IPS DF 4.7 (cell line): Measurements from ENCODE around the gene ANKRD33.

Experiments used
- DNase-seq: peaks from one replicate; pipeline ENCODE4 v3.0.0-alpha.2; 2013; ENCODE audit warnings: low spot score; ENCODE audit errors: extremely low read depth

The ANKRD33 gene

GRCh38 chr12:51860986-51861385, 26.9 kb upstream of the ANKRD33 start:
- DNase-seq = no peak

DNA sequence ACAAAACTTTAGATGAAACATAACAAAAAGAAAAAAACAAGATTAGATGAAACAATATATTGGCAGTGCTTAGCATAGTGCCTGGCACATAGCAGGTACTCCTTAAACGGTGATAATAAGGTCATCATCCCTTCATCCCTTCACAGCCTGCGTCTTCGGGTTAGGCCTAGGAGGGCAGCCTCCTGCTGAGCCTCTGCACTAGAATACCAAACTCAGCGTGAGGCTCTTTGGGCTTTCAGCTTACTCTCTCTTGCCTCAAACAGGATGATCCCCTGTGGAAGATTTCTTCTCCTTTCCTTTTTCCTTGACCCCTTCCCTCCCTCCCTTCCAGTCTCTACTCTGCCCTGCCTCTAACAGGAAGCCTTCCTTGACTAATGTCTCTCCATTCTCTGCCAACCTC, 25.0 kb upstream of the ANKRD33 start:
- DNase-seq = no peak

DNA sequence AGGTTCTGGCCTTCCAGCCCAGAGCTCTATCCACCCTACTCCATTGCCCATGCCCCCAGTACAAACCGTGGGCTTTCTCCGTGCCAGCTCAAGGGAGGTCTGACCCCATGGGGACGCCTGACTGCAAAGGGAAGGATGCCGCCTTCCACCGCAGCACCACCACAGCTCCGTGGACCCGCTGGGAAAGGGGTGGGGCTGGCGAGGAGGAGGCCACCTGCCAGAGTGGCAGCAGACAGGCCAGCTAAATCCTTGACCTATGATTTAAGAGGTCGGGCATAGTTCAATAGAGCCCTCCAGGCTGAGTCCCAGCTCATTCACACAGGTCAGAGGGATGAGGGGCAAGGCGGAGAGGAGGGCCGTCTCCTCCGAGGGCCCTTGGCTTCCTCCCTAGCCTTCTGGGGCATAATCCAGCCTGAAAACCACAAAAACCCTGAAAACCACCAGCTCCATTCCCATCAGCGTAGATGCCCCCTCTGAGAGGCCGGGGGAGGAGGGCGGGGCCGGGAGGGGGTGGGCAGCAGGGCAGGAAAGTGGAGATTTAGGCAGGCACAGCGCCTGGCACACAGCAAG, 24.5 kb upstream of the ANKRD33 start:
- no peak for DNase-seq

DNA sequence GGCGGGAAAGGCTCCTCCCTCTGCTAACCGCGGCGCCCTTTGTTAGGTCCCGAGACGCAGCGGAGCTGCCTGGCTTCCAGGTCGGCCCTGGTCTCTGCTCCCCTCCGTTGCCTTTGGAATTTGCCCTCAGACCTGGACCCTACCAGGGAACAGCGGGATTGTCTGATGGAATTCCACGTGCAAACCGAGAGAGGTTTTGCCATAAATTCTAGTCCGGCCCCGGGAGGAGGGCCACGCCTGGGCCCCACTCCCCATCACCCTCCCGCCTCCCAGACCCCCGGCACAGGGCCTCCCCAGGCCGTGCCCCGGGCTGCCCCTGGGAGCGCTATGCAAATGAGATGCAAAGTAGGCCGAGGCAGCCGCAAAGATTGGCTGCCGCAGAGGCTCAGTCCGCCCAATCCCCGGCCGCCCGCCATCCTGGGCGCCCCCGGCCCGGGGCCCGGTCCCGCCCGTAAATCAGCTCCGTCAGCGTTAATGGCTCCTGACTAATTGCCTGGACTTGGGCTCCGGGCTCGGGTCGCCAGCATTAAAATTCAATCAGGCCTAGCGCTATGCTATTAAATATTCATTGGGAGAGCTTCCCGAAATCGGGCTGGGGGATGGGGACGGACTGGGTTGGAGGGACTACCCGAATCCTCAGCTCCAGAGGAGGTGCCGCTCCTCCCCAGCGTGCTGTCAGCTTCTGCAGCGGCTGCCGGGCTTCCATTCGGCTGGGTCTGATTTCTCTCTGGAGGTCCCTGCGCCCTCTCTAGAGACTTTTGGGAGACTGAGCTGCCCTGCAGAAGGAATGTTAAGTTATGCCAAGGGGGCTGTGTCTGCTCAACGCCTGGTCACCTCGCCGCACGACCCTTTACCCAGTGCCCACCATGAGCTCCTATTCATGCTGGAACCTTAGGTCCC, 23.7 kb upstream of the ANKRD33 start:
- no peak for DNase-seq

- no peak for DNase-seq
Observed at GRCh38 chr12:51864833-51865670, 22.9 kb upstream of the ANKRD33 start.

DNA sequence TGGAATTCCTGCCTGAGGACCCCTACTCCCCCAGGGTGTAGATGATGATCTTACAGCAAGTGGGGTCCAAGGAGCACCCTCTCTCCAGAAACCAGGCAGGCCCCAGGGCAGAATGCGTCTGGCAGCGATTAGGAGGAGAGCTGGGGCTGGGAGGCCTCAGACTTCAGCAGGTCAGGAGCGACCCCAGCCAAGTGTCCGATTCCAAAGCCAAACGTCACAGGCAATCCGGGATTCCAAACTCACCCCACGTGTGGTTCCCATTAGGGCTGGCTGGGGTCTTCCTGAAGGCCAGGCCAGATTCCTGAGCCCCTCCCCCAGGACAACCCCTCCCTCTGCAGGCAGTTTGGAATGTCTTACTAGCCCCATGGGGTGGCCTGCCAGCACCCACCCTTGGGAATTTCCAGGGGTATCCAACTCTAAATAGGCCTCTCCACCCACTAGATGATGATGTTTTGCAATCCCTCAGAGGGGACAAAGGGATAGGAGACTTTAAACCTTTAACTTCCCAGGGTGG, 22.1 kb upstream of the ANKRD33 start:
- no peak for DNase-seq

- no peak for DNase-seq
Observed at GRCh38 chr12:51866324-51866723, 21.6 kb upstream of the ANKRD33 start.

DNA sequence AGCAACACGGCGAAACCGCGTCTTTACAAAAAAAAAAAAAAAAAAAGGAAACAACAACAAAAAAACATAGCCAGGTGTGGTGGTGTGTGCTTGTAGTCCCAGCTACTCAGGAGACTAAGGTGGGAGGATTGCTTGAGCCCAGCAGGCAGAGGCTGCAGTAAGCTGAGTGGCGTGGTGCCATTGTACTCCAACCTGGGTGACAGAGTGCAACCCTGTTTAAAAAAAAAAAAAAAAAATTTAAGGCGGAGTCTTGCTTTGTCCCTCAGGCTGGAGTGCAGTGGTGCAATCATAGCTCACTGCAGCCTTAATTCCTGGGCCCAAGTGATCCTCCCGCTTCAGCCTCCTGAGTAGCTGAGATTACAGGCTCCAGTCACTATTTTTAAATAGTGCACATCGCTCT, 21.1 kb upstream of the ANKRD33 start:
- DNase-seq = no peak

DNA sequence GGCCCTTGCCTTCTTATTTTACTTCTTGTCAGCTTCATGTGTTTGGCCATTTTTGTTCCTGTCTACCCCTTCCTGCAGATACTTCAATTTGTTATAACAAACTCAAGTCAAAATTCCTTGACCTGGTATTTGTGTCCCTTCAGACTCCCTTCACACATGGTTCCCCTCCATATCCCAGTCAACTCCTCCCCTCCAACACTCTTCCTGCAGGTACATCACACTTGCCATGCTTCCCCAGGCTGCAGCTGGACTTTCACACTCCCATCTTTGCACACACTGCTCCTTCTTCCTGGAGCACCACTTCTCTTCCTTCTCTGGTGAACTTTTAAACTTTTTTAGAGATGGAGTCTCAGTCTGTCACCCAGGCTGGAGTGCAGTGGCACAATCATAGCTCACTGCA, 20.5 kb upstream of the ANKRD33 start:
- DNase-seq = no peak

GRCh38 chr12:51867796-51868428, 20.0 kb upstream of the ANKRD33 start:
- DNase-seq = no peak

GRCh38 chr12:51868821-51869495, 18.9 kb upstream of the ANKRD33 start:
- no peak for DNase-seq

- DNase-seq = no peak
Observed at GRCh38 chr12:51869496-51869865, 18.4 kb upstream of the ANKRD33 start.

DNA sequence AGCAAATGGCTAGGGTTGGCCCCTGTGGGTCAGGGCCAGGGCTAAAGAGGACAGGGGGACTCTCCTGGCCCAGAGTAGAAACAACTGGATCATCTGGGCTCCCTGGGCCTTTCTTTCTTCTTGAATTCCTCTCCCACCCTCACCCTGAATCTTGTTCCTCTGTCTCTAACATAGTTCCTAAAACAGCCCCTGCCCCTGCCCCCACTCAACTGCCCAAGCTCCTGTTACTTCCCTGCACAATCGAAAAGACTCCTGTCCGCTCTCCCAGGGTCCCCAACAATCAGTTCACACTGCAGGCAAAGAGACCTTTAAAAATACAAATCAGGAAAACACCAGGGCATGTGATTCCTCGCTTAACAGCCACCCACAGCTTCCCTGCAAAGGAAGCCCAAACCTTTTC, 18.0 kb upstream of the ANKRD33 start:
- DNase-seq = no peak

DNA sequence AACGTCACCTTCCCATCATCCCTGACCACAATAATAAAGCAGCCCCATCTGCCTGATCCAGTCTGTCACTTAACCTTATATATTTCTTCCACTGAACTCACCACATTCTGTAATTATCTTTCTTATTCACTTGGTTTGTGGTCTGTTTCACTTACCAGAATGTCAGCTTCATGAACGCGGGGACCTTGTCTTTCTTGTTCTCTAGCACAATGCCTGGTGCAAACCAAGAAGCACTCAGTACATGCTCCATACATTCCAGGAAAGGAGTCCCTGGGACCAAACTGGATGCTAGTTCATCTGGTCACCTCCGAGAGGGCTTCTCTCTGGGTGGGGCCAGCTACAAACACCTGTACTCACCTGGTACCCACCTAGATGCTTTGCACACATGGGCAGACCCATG, 17.4 kb upstream of the ANKRD33 start:
- no peak for DNase-seq

GRCh38 chr12:51871126-51871525, 16.8 kb upstream of the ANKRD33 start:
- DNase-seq = no peak

GRCh38 chr12:51871918-51872688, 15.8 kb upstream of the ANKRD33 start:
- DNase-seq = no peak

- DNase-seq = no peak
Observed at GRCh38 chr12:51872689-51872981, 15.3 kb upstream of the ANKRD33 start.

DNA sequence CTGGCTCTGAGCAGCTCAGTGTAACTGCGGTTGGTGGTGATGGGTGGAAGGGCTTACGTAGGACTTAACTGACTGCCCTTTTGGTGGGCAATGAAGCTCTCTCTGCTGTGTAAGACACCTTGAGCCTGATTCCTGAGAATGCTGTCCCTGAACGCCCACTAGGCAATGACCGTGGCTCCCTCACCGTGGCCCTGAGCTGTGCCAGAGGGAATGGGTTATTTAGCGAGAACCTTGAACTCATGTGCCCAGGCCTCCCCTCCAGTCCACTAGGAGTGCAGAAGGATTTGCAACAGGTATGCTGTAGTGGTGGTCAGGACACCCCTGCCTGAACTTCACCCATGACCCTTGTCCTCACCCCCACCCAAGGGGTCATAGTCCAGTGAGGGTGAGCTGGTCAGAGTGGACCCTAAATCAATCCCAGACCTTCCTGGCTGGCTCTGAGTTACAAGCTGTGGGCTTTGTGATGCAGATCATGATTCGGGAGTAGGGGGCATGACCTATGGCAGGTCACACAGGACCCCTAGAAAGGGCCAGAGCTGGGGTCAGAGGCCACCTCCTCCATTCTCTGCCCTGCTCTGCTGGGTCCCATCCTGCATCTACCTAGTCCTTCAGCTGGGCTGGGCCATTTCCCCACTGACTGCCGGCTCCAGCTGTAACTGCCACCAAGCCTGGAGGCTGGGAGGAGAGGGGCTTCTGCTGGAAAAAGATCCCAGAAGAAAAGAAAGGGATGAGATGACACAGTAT, 14.5 kb upstream of the ANKRD33 start:
- DNase-seq = no peak

DNA sequence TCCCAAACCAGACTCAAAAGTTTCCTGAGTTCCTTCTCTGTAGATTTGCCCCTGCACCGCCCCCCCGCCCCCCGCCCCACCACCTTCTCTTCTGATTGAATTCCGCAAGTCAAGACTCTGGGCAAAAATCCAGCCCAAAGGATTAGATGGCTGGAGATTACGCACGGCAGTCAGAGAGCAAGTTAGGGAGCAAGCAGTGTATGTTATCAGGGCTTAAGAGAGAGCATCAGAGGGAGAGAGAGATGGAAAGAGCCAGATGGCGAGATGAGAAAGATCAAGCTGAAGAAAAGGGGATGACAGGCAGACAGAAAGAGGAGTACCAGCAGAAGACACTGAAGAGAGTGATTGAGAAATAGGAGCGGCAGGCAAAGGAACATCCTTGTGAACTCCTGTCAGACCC, 13.9 kb upstream of the ANKRD33 start:
- DNase-seq = no peak

DNA sequence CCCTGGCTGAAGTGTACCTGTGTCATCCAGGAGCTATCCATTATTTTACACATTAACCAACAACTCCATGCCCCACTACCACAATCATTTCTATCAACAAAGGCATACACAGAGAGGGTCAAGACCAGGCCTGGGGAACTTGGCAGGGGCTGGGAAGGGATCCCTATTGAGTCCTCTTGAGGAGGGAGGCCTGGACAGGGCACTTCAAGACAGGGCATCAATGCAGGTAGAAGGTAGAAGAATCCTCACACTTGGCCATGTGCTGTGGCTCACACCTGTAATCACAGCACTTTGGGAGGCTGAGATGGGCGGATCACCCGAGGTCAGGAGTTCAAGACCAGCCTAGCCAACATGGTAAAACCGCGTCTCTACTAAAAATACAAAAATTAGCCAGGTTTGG, 13.4 kb upstream of the ANKRD33 start:
- DNase-seq = no peak
